Measurements from ENCODE around the gene ELOVL7. TPM values are rescaled to one million over a fixed set of nuclear protein-coding genes. Genes with fewer than 3 reads are reported as not detected.

The ELOVL7 gene
- total and polyA plus RNA-seq, 2 of the 8 experiments (the other 6 are each of a cell fraction or from before 2014, with no cell fraction given) = 3.1 to 5.1 TPM

DNA sequence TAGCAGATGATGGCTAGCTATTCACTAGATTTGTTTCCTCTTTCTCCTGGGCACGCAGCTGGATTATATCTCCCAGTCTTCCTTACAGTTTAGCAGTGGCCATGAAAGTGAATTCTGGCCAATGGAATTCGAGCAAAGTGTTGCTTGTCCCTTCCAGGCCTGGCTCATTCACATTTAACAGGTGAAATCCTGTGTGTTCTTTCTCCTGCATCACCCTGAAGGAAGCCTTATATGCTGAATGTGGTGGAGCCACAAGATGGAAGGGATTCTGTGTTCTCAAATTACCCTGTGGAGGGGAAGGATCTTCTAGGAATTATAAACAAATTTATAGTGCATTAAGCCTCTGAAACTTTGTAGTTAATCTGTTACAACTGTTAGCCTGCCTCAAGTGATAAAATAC lies 8.2 kb upstream of the ELOVL7 start (continued):
- TF ChIP-seq KDM1A (IDR thresholded peaks at IDR 0.05; ENCODE audit: borderline replicate concordance, low read length) (no peak), ATF3 (IDR thresholded peaks at IDR 0.05; ENCODE audit: insufficient read depth, low read depth, low read length) (no peak), GTF2F1 (IDR thresholded peaks at IDR 0.05; ENCODE audit: borderline replicate concordance, low read depth, low read length) (no peak)
- TF ChIP-seq, protein P1, sequence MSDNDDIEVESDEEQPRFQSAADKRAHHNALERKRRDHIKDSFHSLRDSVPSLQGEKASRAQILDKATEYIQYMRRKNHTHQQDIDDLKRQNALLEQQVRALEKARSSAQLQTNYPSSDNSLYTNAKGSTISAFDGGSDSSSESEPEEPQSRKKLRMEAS (IDR thresholded peaks at IDR 0.05) = no peak
- TF ChIP-seq, protein P2, sequence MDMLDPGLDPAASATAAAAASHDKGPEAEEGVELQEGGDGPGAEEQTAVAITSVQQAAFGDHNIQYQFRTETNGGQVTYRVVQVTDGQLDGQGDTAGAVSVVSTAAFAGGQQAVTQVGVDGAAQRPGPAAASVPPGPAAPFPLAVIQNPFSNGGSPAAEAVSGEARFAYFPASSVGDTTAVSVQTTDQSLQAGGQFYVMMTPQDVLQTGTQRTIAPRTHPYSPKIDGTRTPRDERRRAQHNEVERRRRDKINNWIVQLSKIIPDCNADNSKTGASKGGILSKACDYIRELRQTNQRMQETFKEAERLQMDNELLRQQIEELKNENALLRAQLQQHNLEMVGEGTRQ (IDR thresholded peaks at IDR 0.05; ENCODE audit: low read length) = no peak
